Bone marrow (tissue), 2 donors: ENCODE measurements around the gene UBA52.
"Not testable (repeated sequence)": the region's sequence is repeated elsewhere in the genome, so short reads cannot be mapped to it uniquely, and the experiment has no call there.

Experiments used
- DNase-seq, 2 donors: peaks; one replicate each; lab custom pipeline; 2025; lab: John Stamatoyannopoulos, UW

The UBA52 gene

GRCh38 chr19:18593367-18594095, 21.9 kb downstream of the UBA52 start:
- DNase-seq = no peak

- DNase-seq = peak in 1 of 2 donors; percentile 32
These were observed 22.6 kb downstream of the UBA52 start for GRCh38 chr19:18594096-18594823.

- no peak for DNase-seq
These were observed 23.2 kb downstream of the UBA52 start for GRCh38 chr19:18594824-18595373.

GRCh38 chr19:18595475-18595874, 23.8 kb downstream of the UBA52 start:
- DNase-seq = no peak

GRCh38 chr19:18596752-18597157, 25.1 kb downstream of the UBA52 start:
- peak; percentile 11 to 17 for DNase-seq

GRCh38 chr19:18597809-18598660, 26.4 kb downstream of the UBA52 start:
- DNase-seq = no peak

GRCh38 chr19:18599485-18599884, 27.8 kb downstream of the UBA52 start:
- no peak for DNase-seq

GRCh38 chr19:18600692-18601397, 29.2 kb downstream of the UBA52 start:
- not testable (repeated sequence) for DNase-seq

GRCh38 chr19:18601875-18602274, 30.2 kb downstream of the UBA52 start:
- DNase-seq = no peak

GRCh38 chr19:18603255-18603957, 31.7 kb downstream of the UBA52 start:
- DNase-seq = peak in 1 of 2 donors; percentile 6

GRCh38 chr19:18603958-18604819, 32.5 kb downstream of the UBA52 start:
- DNase-seq = no peak

GRCh38 chr19:18604820-18605159, 33.1 kb downstream of the UBA52 start:
- no peak for DNase-seq

GRCh38 chr19:18605196-18605545, 33.5 kb downstream of the UBA52 start:
- DNase-seq = no peak

GRCh38 chr19:18605546-18606280, 34.1 kb downstream of the UBA52 start:
- no peak for DNase-seq

- no peak for DNase-seq
These were observed 34.9 kb downstream of the UBA52 start, which contains the start of gene CRLF1 for GRCh38 chr19:18606281-18607225. Gene CRLF1, minus strand, starts transcription at chr19:18606799. Its CDS starts 143 bp downstream, at chr19:18606656.

GRCh38 chr19:18607226-18608101, 35.8 kb downstream of the UBA52 start:
- no peak for DNase-seq
